ENCODE measurements around the gene SLC25A11. TPM values are rescaled to one million over a fixed set of nuclear protein-coding genes. Genes with fewer than 3 reads are reported as not detected.

Gene SLC25A11
- total and polyA plus RNA-seq, 8 donors, result 38.4 to 70.5 (median 47.6) TPM

- Histone ChIP-seq H3K4me1 (peaks cover 17 to 61% of the 10 kb centered on the region in 2 donors), H3K36me3 (peaks cover 0 to 62% of the 10 kb centered on the region in 2 donors), H3K4me3 (peak overlapping the region in 1 of 2 donors; percentile 67), H3K27me3 (no peaks in the 10 kb centered on the region), H3K27ac (peak overlapping the region; percentile 93 to 94), H3K9me3 (no peaks in the 10 kb centered on the region)
- DNase-seq (no peak), ATAC-seq (no peak)
- TF ChIP-seq, protein P1, sequence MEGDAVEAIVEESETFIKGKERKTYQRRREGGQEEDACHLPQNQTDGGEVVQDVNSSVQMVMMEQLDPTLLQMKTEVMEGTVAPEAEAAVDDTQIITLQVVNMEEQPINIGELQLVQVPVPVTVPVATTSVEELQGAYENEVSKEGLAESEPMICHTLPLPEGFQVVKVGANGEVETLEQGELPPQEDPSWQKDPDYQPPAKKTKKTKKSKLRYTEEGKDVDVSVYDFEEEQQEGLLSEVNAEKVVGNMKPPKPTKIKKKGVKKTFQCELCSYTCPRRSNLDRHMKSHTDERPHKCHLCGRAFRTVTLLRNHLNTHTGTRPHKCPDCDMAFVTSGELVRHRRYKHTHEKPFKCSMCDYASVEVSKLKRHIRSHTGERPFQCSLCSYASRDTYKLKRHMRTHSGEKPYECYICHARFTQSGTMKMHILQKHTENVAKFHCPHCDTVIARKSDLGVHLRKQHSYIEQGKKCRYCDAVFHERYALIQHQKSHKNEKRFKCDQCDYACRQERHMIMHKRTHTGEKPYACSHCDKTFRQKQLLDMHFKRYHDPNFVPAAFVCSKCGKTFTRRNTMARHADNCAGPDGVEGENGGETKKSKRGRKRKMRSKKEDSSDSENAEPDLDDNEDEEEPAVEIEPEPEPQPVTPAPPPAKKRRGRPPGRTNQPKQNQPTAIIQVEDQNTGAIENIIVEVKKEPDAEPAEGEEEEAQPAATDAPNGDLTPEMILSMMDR (IDR thresholded peaks at IDR 0.05), result no peak
- intact Hi-C loops (cut with DNase I), result loop anchor here in 1 of 2 donors (10.0 kb wide), 1 partner anchor 65 kb away; the partner anchor contains the start of gene CHRNE
These were observed 29.8 kb upstream of the SLC25A11 start for GRCh38 chr17:4969551-4970173.

DNA sequence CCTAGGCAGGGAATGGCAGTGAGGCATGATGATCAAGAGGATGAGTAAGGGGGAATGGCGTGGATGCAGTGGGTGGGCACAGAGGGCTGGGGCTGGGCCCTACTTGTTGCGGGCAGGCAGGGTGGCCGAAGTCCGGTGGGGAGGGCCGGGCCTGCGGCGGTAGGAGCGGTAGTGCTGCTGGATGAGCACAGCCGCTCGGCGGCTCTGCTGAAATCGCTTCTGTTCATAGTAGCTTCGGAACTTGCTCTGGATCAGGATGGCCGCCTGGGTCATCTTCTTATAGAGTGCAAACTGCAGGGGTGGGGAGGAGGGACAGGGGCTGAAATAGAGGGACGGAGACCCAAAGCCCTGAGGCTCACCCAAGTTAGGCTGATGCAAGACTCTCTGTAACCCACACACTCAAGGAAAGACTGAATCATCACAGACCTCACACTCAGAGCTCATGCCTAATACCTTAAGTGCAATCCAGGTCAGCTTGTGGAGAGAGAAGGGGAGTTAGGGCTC is 29.3 kb upstream of the SLC25A11 start:
- intact Hi-C loops (cut with DNase I), result no loop called here
- Histone ChIP-seq H3K4me3 (peak overlapping the region; percentile 48 to 67), H3K9me3 (no peaks in the 10 kb centered on the region), H3K36me3 (peaks cover 0 to 56% of the 10 kb centered on the region in 2 donors), H3K27me3 (no peaks in the 10 kb centered on the region), H3K27ac (peak overlapping the region; percentile 93 to 94), H3K4me1 (peaks cover 17 to 57% of the 10 kb centered on the region in 2 donors)
- TF ChIP-seq, protein P1 (IDR thresholded peaks at IDR 0.05), result no peak
- ATAC-seq (no peak), DNase-seq (no peak)

DNA sequence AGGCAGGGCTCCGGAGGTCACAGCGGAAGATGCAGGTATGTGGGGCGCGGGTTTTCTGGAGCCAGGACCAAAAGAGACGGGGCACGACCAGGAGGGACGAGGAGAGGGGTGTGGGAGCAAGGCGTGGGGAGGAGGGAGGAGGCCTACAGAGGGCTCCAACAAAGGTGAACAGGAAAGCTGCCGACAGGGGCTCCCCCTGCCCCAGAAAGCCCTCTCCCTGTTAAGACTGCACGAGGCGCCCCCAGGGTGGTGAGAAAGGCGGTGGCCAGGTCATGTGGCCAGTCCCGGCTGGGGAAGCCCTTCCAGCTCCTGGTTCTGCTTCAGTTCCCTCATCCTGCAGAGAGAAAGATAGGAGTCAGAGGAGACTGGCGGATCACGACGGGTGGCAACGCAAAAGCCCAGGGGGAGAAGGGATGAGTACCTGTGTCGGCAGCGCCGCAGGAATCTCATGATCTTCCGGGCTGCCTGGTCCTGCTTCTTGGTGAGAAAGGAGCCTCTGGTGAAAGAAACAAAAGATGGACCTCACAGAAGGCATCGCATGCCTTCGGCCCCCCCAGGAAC is 28.7 kb upstream of the SLC25A11 start:
- TF ChIP-seq, protein P1 (IDR thresholded peaks at IDR 0.05), result no peak
- no peaks in the 10 kb centered on the region for H3K27me3 ChIP-seq
- no peaks in the 10 kb centered on the region for H3K9me3 ChIP-seq
- intact Hi-C loops (cut with DNase I), result no loop called here
- DNase-seq (no peak), ATAC-seq (no peak)
- peak overlapping the region; percentile 93 to 94 for H3K27ac ChIP-seq
- H3K4me3 ChIP-seq, result peak overlapping the region; percentile 48 to 67
- H3K4me1 ChIP-seq, result peaks cover 17 to 57% of the 10 kb centered on the region in 2 donors
- H3K36me3 ChIP-seq, result peaks cover 0 to 51% of the 10 kb centered on the region in 2 donors

GRCh38 chr17:4967539-4968485 is 28.0 kb upstream of the SLC25A11 start, which contains the start of gene SPAG7:
Gene SPAG7 (minus strand): TSS chr17:4967817. CDS start chr17:4967804, 13 bp downstream.
- intact Hi-C loops (cut with DNase I), result no loop called here
- H3K36me3 ChIP-seq, result peaks cover 0 to 43% of the 10 kb centered on the region in 2 donors
- ATAC-seq (peak; percentile 82), DNase-seq (peak; percentile 95 to 100 (median 98))
- TF ChIP-seq, protein P1 (IDR thresholded peaks at IDR 0.05), result no peak
- H3K4me3 ChIP-seq, result peak within 1 kb of the TSS; percentile 63 to 67
- H3K27me3 ChIP-seq, result no peaks in the 10 kb centered on the region
- H3K4me1 ChIP-seq, result peaks cover 17 to 52% of the 10 kb centered on the region in 2 donors
- peak within 1 kb of the TSS; percentile 94 to 97 for H3K27ac ChIP-seq
- H3K9me3 ChIP-seq, result no peaks in the 10 kb centered on the region
